ENCODE data around the gene PACS2.
A peak's percentile ranks its signal among the peaks of the same experiment; 100 is the strongest.

The PACS2 gene

GRCh38 chr14:105311838-105312237, 2.7 kb upstream of the PACS2 start:
- ATAC-seq, result no peak
- TF ChIP-seq ZFP3 (CRISPR knock-in tag; IDR thresholded peaks at IDR 0.05) (no peak), CSRNP3 (CRISPR knock-in tag; IDR thresholded peaks at IDR 0.05) (no peak), ZNF565 (CRISPR knock-in tag; conservative IDR thresholded peaks at IDR 0.05; ENCODE audit: low read depth) (no peak), CSDC2 (CRISPR knock-in tag; IDR thresholded peaks at IDR 0.05) (no peak), ZNF70 (CRISPR knock-in tag; IDR thresholded peaks at IDR 0.05) (no peak), BACH2 (CRISPR knock-in tag; IDR thresholded peaks at IDR 0.05; ENCODE audit: borderline replicate concordance) (no peak), ZNF8 (CRISPR knock-in tag; IDR thresholded peaks at IDR 0.05) (no peak), RARB (CRISPR knock-in tag; IDR thresholded peaks at IDR 0.05) (no peak), ZC3H10 (CRISPR knock-in tag; IDR thresholded peaks at IDR 0.05) (no peak)

- no peak for ATAC-seq
- TF ChIP-seq CREB5 (CRISPR knock-in tag; IDR thresholded peaks at IDR 0.05; ENCODE audit: low read depth), result no peak
- TF ChIP-seq ZFP30 (CRISPR knock-in tag; IDR thresholded peaks at IDR 0.05), result no peak
- no peak for TF ChIP-seq TOX (CRISPR knock-in tag; IDR thresholded peaks at IDR 0.05; ENCODE audit: borderline replicate concordance)
- TF ChIP-seq CSDC2 (CRISPR knock-in tag; IDR thresholded peaks at IDR 0.05), result no peak
- no peak for TF ChIP-seq SNAI2 (CRISPR knock-in tag; IDR thresholded peaks at IDR 0.05)
- no peak for TF ChIP-seq PPARA (CRISPR knock-in tag; IDR thresholded peaks at IDR 0.05; ENCODE audit: borderline replicate concordance)
- TF ChIP-seq BACH2 (CRISPR knock-in tag; IDR thresholded peaks at IDR 0.05; ENCODE audit: borderline replicate concordance), result no peak
- no peak for TF ChIP-seq ARNTL (CRISPR knock-in tag; IDR thresholded peaks at IDR 0.05; ENCODE audit: borderline replicate concordance, low read depth)
- no peak for TF ChIP-seq ESRRG (CRISPR knock-in tag; IDR thresholded peaks at IDR 0.05)
- no peak for TF ChIP-seq TSHZ2 (CRISPR knock-in tag; IDR thresholded peaks at IDR 0.05)
These were observed 1.6 kb upstream of the PACS2 start for GRCh38 chr14:105312973-105313372.

GRCh38 chr14:105313381-105314286, 914 bp upstream of the PACS2 start:
- ATAC-seq, result peak; percentile 35
- no peak for TF ChIP-seq CSRNP3 (CRISPR knock-in tag; IDR thresholded peaks at IDR 0.05)
- no peak for TF ChIP-seq CREB5 (CRISPR knock-in tag; IDR thresholded peaks at IDR 0.05; ENCODE audit: low read depth)
- no peak for TF ChIP-seq PATZ1 (CRISPR knock-in tag; IDR thresholded peaks at IDR 0.05; ENCODE audit: borderline replicate concordance)
- no peak for TF ChIP-seq ZFP30 (CRISPR knock-in tag; IDR thresholded peaks at IDR 0.05)
- no peak for TF ChIP-seq ISL1 (CRISPR knock-in tag; IDR thresholded peaks at IDR 0.05)
- no peak for TF ChIP-seq ZNF565 (CRISPR knock-in tag; conservative IDR thresholded peaks at IDR 0.05; ENCODE audit: low read depth)
- no peak for TF ChIP-seq CSDC2 (CRISPR knock-in tag; IDR thresholded peaks at IDR 0.05)
- no peak for TF ChIP-seq ZFP3 (CRISPR knock-in tag; IDR thresholded peaks at IDR 0.05)
- no peak for TF ChIP-seq POU6F1 (CRISPR knock-in tag; IDR thresholded peaks at IDR 0.05; ENCODE audit: borderline replicate concordance, low read depth)
- TF ChIP-seq TOX (CRISPR knock-in tag; IDR thresholded peaks at IDR 0.05; ENCODE audit: borderline replicate concordance), result no peak
- TF ChIP-seq ZNF8 (CRISPR knock-in tag; IDR thresholded peaks at IDR 0.05), result no peak
- TF ChIP-seq OSR1 (CRISPR knock-in tag; IDR thresholded peaks at IDR 0.05), result no peak
- no peak for TF ChIP-seq SNAI2 (CRISPR knock-in tag; IDR thresholded peaks at IDR 0.05)
